Osteocyte (in vitro differentiated cells): ENCODE results near the gene MFN2. TPM values are rescaled to one million over a fixed set of nuclear protein-coding genes. Genes with fewer than 3 reads are reported as not detected.
"Not testable (repeated sequence)": the region's sequence is repeated elsewhere in the genome, so short reads cannot be mapped to it uniquely, and the experiment has no call there.

ENCODE experiments used
- DNase-seq: peaks from one replicate; pipeline ENCODE4 v3.0.0; 2021; ENCODE audit warnings: mixed read lengths; ENCODE audit not compliant: unreplicated experiment; ENCODE audit errors: extremely low spot score
- H3K27ac Mint-ChIP-seq: one replicate; pipeline ENCODE4 v1.8.0; 2021; ENCODE audit warnings: mild to moderate bottlenecking, mixed read lengths; ENCODE audit not compliant: unreplicated experiment
- H3K27me3 Mint-ChIP-seq: one replicate; pipeline ENCODE4 v1.8.0; 2021; ENCODE audit warnings: mixed read lengths; ENCODE audit not compliant: unreplicated experiment
- H3K36me3 Mint-ChIP-seq: one replicate; pipeline ENCODE4 v1.8.0; 2021; ENCODE audit warnings: mixed read lengths; ENCODE audit not compliant: unreplicated experiment
- H3K4me1 Mint-ChIP-seq: one replicate; pipeline ENCODE4 v1.8.0; 2021; ENCODE audit warnings: mixed read lengths; ENCODE audit not compliant: unreplicated experiment
- H3K4me3 Mint-ChIP-seq: one replicate; pipeline ENCODE4 v1.8.0; 2021; ENCODE audit warnings: mild to moderate bottlenecking, moderate library complexity, mixed read lengths; ENCODE audit not compliant: unreplicated experiment
- H3K9me3 Mint-ChIP-seq: one replicate; pipeline ENCODE4 v1.8.0; 2021; ENCODE audit warnings: mixed read lengths; ENCODE audit not compliant: unreplicated experiment
- total RNA-seq: library from RNA; stranded (reverse); gene quantifications from 2 replicates; pipeline ENCODE4 v1.2.1, GENCODE V29; 2021
- TF ChIP-seq, protein P1 (sequence below): fragments of 200-600 bp; sonication (generic); IDR thresholded peaks from 2 replicates; pipeline ENCODE4 v1.5.0; 2021; ENCODE audit warnings: antibody characterized with exemption, mild to moderate bottlenecking, moderate library complexity

Gene MFN2
- total RNA-seq, 1 donor from 2014 or later = 69.2 TPM

DNA sequence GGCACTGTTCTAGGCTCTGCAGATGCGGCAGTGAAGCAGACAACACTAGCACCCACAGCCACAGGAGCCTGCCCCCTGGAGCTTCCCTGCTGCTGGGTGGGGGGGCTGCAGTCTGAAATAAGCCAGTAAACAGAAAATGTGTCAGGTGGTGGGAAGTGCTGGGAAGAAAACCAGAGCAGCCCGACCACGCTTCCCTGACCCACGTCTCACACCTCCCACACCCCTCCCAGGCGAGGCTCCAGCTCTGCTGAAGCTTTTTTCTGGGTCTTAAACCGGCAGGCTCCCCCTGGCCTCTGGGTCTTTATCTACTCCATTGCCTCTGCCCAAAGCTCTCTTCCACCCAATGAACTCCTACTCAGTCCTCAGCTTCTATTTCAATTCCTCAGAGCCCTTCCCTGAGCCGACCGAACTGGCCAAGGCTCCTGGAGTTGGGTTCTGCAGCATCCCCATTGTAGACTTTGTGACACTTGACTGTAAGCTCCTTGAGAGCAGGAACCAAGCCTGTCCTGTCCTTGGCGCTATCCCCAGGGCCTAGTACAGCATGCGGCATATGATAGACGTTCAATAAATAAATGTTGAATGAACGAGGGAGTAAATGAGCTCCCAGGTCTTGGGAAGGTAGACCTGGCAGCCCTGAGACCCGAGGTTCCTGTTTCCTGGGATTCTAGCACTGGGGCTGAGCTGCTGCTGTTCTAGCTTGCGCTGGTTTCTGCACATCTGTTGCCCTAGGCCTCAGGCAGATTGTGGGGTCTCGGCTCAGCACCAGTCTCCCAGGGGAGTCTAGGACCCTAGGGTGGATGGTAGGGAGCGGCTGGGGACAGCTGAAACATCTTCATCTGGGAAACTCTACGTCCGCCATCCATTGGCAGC lies 57.5 kb downstream of the MFN2 start:
- Mint-ChIP-seq H3K4me3 (no peak overlapping the region), H3K27ac (no peak overlapping the region), H3K36me3 (no peaks in the 10 kb centered on the region), H3K27me3 (no peaks in the 10 kb centered on the region), H3K4me1 (peaks cover 2% of the 10 kb centered on the region), H3K9me3 (no peaks in the 10 kb centered on the region)
- TF ChIP-seq, protein P1, sequence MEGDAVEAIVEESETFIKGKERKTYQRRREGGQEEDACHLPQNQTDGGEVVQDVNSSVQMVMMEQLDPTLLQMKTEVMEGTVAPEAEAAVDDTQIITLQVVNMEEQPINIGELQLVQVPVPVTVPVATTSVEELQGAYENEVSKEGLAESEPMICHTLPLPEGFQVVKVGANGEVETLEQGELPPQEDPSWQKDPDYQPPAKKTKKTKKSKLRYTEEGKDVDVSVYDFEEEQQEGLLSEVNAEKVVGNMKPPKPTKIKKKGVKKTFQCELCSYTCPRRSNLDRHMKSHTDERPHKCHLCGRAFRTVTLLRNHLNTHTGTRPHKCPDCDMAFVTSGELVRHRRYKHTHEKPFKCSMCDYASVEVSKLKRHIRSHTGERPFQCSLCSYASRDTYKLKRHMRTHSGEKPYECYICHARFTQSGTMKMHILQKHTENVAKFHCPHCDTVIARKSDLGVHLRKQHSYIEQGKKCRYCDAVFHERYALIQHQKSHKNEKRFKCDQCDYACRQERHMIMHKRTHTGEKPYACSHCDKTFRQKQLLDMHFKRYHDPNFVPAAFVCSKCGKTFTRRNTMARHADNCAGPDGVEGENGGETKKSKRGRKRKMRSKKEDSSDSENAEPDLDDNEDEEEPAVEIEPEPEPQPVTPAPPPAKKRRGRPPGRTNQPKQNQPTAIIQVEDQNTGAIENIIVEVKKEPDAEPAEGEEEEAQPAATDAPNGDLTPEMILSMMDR = no peak
- no peak for DNase-seq

DNA sequence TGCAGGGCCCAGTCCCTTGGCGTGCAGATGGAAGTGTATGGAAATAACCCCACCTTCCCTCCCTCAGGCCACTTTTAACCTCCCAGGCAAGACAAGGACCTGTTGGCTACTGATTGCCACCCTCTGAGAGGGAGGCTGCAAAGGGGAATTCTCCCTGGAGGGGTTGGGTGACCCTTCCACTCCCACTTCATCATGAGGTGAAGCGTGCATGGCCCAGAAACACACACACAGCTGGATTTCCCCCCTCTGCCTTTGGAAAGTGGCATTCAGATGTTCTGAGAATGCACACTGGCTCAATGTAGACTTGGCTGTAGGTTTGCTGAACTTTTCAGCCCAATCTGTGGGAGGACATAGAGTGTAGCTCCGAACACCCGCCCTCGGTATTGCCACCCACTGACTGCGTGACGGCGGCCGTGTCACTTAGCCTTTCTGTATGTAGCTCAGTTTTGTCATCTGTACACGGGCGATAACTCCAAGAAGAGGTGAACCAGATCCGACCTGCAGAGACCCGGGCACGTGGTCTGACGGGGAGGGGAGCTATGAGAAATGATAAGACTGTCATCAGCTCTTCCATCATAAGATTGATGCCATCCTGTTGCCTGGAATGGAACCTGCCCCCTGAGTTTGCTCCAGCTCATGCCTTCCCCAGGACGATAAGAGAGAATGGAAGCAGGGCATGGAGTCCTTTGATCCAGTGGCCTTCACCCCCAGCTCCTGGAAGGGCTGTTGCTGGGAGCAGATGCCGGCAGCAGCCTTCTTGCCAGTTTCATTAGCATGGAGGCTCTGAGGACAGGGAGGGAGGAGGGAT lies 58.3 kb downstream of the MFN2 start:
- Mint-ChIP-seq H3K27ac (no peak overlapping the region), H3K36me3 (no peaks in the 10 kb centered on the region), H3K9me3 (no peaks in the 10 kb centered on the region), H3K27me3 (no peaks in the 10 kb centered on the region), H3K4me1 (peaks cover 2% of the 10 kb centered on the region), H3K4me3 (no peak overlapping the region)
- no peak for DNase-seq
- TF ChIP-seq, protein P1 = no peak

DNA sequence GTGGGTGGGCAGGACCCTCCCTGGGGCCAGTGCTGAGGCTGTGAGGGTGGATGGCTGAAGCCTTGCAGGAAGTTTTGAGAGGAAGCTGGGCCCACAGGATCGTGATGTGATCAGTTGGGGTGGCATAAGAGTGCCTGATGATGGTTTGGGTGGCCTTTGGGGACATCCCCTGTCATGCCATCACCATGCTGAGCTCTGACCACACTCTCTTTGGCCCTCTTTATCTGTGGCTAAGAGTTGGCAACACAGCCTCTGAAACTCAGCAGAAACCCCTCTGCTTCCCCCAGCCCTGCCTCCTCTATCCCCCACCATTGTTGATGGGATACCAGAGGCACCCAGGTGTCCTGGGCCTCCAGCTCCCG lies 58.9 kb downstream of the MFN2 start:
- no peaks in the 10 kb centered on the region for H3K9me3 Mint-ChIP-seq
- DNase-seq = no peak
- no peak overlapping the region for H3K27ac Mint-ChIP-seq
- H3K27me3 Mint-ChIP-seq = no peaks in the 10 kb centered on the region
- no peak overlapping the region for H3K4me3 Mint-ChIP-seq
- H3K4me1 Mint-ChIP-seq = peaks cover 2% of the 10 kb centered on the region
- H3K36me3 Mint-ChIP-seq = no peaks in the 10 kb centered on the region
- TF ChIP-seq, protein P1 = no peak

DNA sequence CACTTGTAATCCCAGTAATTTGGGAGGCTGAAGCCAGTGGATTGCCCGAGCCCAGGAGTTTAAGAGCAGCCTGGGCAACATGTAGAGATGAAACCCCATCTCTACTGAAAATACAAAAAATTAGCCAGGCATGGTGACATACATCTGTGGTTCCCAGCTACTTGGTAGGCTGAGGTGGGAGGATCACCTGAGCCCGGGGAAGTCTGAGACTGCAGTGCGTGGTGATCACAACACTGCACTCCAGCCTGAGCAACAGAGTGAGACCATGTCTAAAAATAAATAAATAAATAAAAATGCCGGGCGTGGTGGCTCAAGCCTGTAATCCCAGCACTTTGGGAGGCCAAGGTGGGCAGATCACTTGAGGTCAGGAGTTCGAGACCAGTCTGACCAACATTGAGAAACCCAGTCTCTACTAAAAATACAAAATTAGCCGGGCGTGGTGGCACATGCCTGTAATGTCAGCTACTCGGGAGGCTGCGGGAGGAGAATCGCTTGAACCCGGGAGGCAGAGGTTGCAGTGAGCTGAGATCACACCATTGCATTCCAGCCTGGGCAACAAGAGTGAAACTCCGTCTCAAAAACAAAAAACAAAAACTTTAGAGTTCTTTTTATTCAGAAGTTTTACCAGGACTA lies 59.7 kb downstream of the MFN2 start:
- not testable (repeated sequence) for H3K4me3 Mint-ChIP-seq, H3K27ac Mint-ChIP-seq, DNase-seq, H3K4me1 Mint-ChIP-seq, H3K9me3 Mint-ChIP-seq, H3K27me3 Mint-ChIP-seq, H3K36me3 Mint-ChIP-seq

DNA sequence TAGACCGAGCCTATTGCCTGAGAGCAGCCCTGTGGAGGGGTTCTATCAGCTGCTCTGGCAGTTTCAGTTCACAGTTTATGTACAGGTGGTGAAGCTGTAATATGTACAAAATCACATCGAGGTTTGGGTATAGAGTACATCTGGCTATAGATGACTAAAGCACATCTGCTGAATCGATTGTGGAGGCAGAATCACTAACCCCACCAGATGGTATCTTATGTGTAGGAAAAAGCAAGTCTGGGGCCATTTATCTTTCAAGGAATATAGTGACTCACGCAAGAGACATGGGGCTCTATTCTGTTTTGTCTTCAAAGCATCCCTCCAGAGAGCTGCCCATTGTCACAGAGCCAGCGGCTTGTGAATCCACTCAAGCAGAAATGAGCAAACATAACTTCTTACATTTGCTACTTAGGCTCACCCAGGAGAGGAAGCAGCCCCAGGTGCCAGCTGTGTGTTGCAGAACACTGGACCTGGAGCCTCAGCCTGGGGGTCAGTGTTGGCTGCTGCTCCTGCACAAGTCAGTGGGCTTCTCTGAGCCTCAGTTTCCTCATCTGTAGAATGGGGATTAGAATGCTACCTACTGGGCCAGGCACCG lies 60.3 kb downstream of the MFN2 start:
- Mint-ChIP-seq H3K4me3 (no peak overlapping the region), H3K9me3 (no peaks in the 10 kb centered on the region), H3K36me3 (no peaks in the 10 kb centered on the region), H3K4me1 (peaks cover 5% of the 10 kb centered on the region), H3K27ac (no peak overlapping the region), H3K27me3 (peaks cover 4% of the 10 kb centered on the region)
- no peak for DNase-seq
- TF ChIP-seq, protein P1 = no peak

DNA sequence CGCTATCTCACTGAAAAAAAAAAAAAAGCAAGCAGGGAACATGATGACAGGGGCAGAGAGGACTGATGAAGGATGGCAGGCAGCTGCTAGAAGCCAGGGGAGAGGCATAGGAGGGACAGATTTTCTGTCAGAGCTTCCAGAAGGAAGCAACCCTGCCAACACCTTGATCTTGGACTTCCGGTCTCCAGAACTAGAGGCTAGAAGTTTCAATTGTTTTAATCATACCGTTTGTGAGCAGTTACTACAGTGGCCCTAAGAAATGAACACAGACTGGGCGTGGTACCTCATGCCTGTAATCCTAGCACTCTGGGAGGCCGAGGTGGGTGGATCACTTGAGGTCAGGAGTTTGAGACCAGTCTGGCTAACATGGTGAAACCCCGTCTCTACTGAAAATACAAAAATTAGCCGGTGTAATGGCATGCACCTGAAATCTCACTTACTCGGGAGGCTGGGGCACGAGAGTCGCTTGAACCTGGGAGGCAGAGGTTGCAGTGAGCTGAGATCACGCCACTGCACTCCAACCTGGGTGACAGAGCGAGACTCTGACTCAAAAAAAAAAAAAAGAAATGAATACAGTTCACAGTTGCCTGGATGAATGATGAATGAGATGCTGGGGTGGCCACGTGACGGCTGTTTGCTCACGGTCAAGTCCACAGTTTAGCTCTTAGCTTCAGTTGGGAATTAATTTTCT lies 64.1 kb downstream of the MFN2 start:
- peaks cover 13% of the 10 kb centered on the region for H3K27me3 Mint-ChIP-seq
- not testable (repeated sequence) for H3K4me1 Mint-ChIP-seq, H3K9me3 Mint-ChIP-seq, DNase-seq, H3K27ac Mint-ChIP-seq, H3K36me3 Mint-ChIP-seq, H3K4me3 Mint-ChIP-seq
